ENCODE measurements around the gene ARL5C. TPM values are rescaled to one million over a fixed set of nuclear protein-coding genes. Genes with fewer than 3 reads are reported as not detected.

The ARL5C gene
- not detected in 2 replicates for total RNA-seq

GRCh38 chr17:39165841-39166349, at the start of gene ARL5C:
TSS of gene ARL5C (minus strand) at chr17:39166161. CDS start at chr17:39165760, 401 bp downstream.
- peak within 1 kb of the TSS; percentile 89 for H3K4me3 Mint-ChIP-seq
- peaks cover 3% of the 10 kb centered on the region for H3K36me3 Mint-ChIP-seq (ENCODE audit: low read depth)
- ATAC-seq (ENCODE audit: low read depth), result no peak
- CTCF ChIA-PET, result interaction anchor here (3.1 to 5.6 kb wide), 3 partner anchors 10 to 67 kb away, joined by 17 to 48 read pairs (median 42); no protein-coding TSS in a partner anchor
- H3K27me3 Mint-ChIP-seq, result peaks cover 31% of the 10 kb centered on the region
- no peak for TF ChIP-seq CTCF (IDR thresholded peaks at IDR 0.05)
- H3K4me1 Mint-ChIP-seq, result peaks cover 23% of the 10 kb centered on the region
- H3K9me3 Mint-ChIP-seq, result no peaks in the 10 kb centered on the region
- POLR2A ChIA-PET, result interaction anchor here (1.0 to 3.6 kb wide), 4 partner anchors 10 to 297 kb away, joined by 3 to 29 read pairs (median 6); partner anchors contain the start of genes LASP1 and RPL19
- no peak within 1 kb of the TSS for H3K27ac Mint-ChIP-seq
- DNase-seq, result no peak
- intact Hi-C loops (cut with micrococcal nuclease), result loop anchor here (2.0 kb wide), 1 partner anchor 35 kb away; the partner anchor contains the start of gene RPL19

- H3K27ac Mint-ChIP-seq, result no peak overlapping the region
Observed at GRCh38 chr17:39213852-39214251, 47.9 kb upstream of the ARL5C start.

GRCh38 chr17:39212841-39213480, 47.0 kb upstream of the ARL5C start:
- peaks cover 32% of the 10 kb centered on the region for H3K27me3 Mint-ChIP-seq
- no peaks in the 10 kb centered on the region for H3K36me3 Mint-ChIP-seq (ENCODE audit: low read depth)
- no peak overlapping the region for H3K27ac Mint-ChIP-seq
- peaks cover 25% of the 10 kb centered on the region for H3K4me1 Mint-ChIP-seq
- CTCF ChIA-PET, result interaction anchor here (1.8 kb wide), 1 partner anchor 19 kb away, joined by 6 read pairs; no protein-coding TSS in a partner anchor
- POLR2A ChIA-PET, result interaction anchor here (0.7 kb wide), 1 partner anchor 13 kb away, joined by 3 read pairs; the partner anchor contains the start of gene STAC2
- H3K9me3 Mint-ChIP-seq, result no peaks in the 10 kb centered on the region
- DNase-seq (no peak), ATAC-seq (ENCODE audit: low read depth) (no peak)
- no peak for TF ChIP-seq CTCF (IDR thresholded peaks at IDR 0.05)
- intact Hi-C loops (cut with micrococcal nuclease), result no loop called here
- no peak overlapping the region for H3K4me3 Mint-ChIP-seq

More at GRCh38 chr17:39213852-39214251, 47.9 kb upstream of the ARL5C start:
- no peaks in the 10 kb centered on the region for H3K36me3 Mint-ChIP-seq (ENCODE audit: low read depth)
- H3K9me3 Mint-ChIP-seq, result no peaks in the 10 kb centered on the region
- DNase-seq (no peak), ATAC-seq (ENCODE audit: low read depth) (no peak)
- peaks cover 16% of the 10 kb centered on the region for H3K4me1 Mint-ChIP-seq
- ChIA-PET POLR2A (no interaction called here), CTCF (interaction anchor here (1.8 kb wide), 1 partner anchor 18 kb away, joined by 6 read pairs; no protein-coding TSS in a partner anchor)
- H3K4me3 Mint-ChIP-seq, result no peak overlapping the region
- intact Hi-C loops (cut with micrococcal nuclease), result no loop called here
- peaks cover 32% of the 10 kb centered on the region for H3K27me3 Mint-ChIP-seq
- TF ChIP-seq CTCF (IDR thresholded peaks at IDR 0.05), result no peak

- Mint-ChIP-seq H3K4me1 (peaks cover 29% of the 10 kb centered on the region), H3K4me3 (no peak overlapping the region), H3K27ac (no peak overlapping the region), H3K36me3 (ENCODE audit: low read depth) (no peaks in the 10 kb centered on the region), H3K9me3 (no peaks in the 10 kb centered on the region), H3K27me3 (peaks cover 32% of the 10 kb centered on the region)
- POLR2A ChIA-PET, result interaction anchor here (0.7 kb wide), 1 partner anchor 14 kb away, joined by 3 read pairs; the partner anchor contains the start of gene STAC2
- intact Hi-C loops (cut with micrococcal nuclease), result no loop called here
- TF ChIP-seq CTCF (IDR thresholded peaks at IDR 0.05), result no peak
- DNase-seq (no peak), ATAC-seq (ENCODE audit: low read depth) (no peak)
- CTCF ChIA-PET, result interaction anchor here (1.8 kb wide), 1 partner anchor 20 kb away, joined by 6 read pairs; no protein-coding TSS in a partner anchor
Observed at GRCh38 chr17:39212195-39212810, 46.3 kb upstream of the ARL5C start.

GRCh38 chr17:39210093-39210434, 44.1 kb upstream of the ARL5C start:
- H3K4me3 Mint-ChIP-seq, result peak overlapping the region; percentile 57

More at GRCh38 chr17:39210093-39210434, 44.1 kb upstream of the ARL5C start:
- intact Hi-C loops (cut with micrococcal nuclease), result no loop called here
- peaks cover 5% of the 10 kb centered on the region for H3K36me3 Mint-ChIP-seq (ENCODE audit: low read depth)
- no peak for ATAC-seq (ENCODE audit: low read depth)
- peaks cover 36% of the 10 kb centered on the region for H3K4me1 Mint-ChIP-seq
- no peaks in the 10 kb centered on the region for H3K9me3 Mint-ChIP-seq
- POLR2A ChIA-PET, result interaction anchor here (0.6 to 3.7 kb wide), 4 partner anchors 10 to 341 kb away, joined by 3 to 57 read pairs (median 4); partner anchors contain the start of gene RPL19
- CTCF ChIA-PET, result interaction anchor here (7.0 to 7.4 kb wide), 2 partner anchors 26 to 36 kb away, joined by 151 to 177 read pairs; no protein-coding TSS in a partner anchor
- TF ChIP-seq CTCF (IDR thresholded peaks at IDR 0.05), result no peak
- no peak for DNase-seq
- H3K27me3 Mint-ChIP-seq, result peaks cover 17% of the 10 kb centered on the region
- peak overlapping the region; percentile 59 for H3K27ac Mint-ChIP-seq
